ENCODE results near the gene SCO2. TPM values are rescaled to one million over a fixed set of nuclear protein-coding genes. Genes with fewer than 3 reads are reported as not detected.

Gene SCO2
- total and polyA plus RNA-seq, 10 of the 15 experiments (the other 5 are each of a cell fraction or from before 2014, with no cell fraction given), result 0.18 to 16.0 (median 2.4) TPM; not detected in 1

- H3K9me3 ChIP-seq (replicated peaks; ENCODE audit: control insufficient read depth, insufficient read depth, low read length), result no peaks in the 10 kb centered on the region
- no peaks in the 10 kb centered on the region for H3K36me3 ChIP-seq (ENCODE audit: control insufficient read depth in 2 of 2, insufficient read depth in 2 of 2, low read length in 1 of 2)
- no peaks in the 10 kb centered on the region for H4K20me1 ChIP-seq (ENCODE audit: control insufficient read depth, insufficient read depth)
- POLR2A ChIA-PET, result interaction anchor here (1.0 to 2.1 kb wide), 6 partner anchors 11 to 38 kb away, joined by 3 to 15 read pairs (median 5); partner anchors contain the start of genes LMF2, SCO2, SYCE3 and TYMP
- H3K4me3 ChIP-seq, result no peak within 1 kb of the TSS
- RAD21 ChIA-PET (ENCODE audit: unreplicated experiment), result interaction anchor here (0.9 to 2.6 kb wide), 3 partner anchors 11 to 20 kb away, joined by 3 to 9 read pairs (median 4); partner anchors contain the start of gene SYCE3
- H3K4me2 ChIP-seq (ENCODE audit: control insufficient read depth, insufficient read depth), result peak within 1 kb of the TSS; percentile 31
- H3K27ac ChIP-seq (ENCODE audit: control insufficient read depth, insufficient read depth), result peak within 1 kb of the TSS; percentile 45; the same call in 1 of the 2 replicates
- no TSS peak for BruUV-seq (replicated peaks)
- no peak for DNase-seq (ENCODE audit: low read depth, low spot score)
- H3K4me1 ChIP-seq (ENCODE audit: control insufficient read depth, insufficient read depth, low read length), result peaks cover 37% of the 10 kb centered on the region
- no peak within 1 kb of the TSS for H2AFZ ChIP-seq (ENCODE audit: control insufficient read depth, low read depth, low read length)
- FAIRE-seq, result no peak
- SMC1A ChIA-PET (ENCODE audit: uncharacterized antibody, unreplicated experiment), result interaction anchor here (1.1 kb wide), 1 partner anchor 21 kb away, joined by 3 read pairs; no protein-coding TSS in a partner anchor
- CTCF ChIA-PET, result interaction anchor here (0.9 to 2.4 kb wide), 4 partner anchors 12 to 75 kb away, joined by 3 to 13 read pairs (median 6); partner anchors contain the start of genes SCO2 and SYCE3
- intact Hi-C loops (cut with micrococcal nuclease; ENCODE audit: unreplicated experiment), result no loop called here
- 83% methylated on average over 10 of the region's 10 CpGs for WGBS (ENCODE audit: insufficient coverage, insufficient replicate concordance, low lambda C conversion rate, missing lambda C conversion rate)
- ATAC-seq, result no peak
- H3K27me3 ChIP-seq (replicated peaks in 1 of 2; ENCODE audit: control insufficient read depth in 2 of 2, insufficient read depth in 2 of 2, low read length in 1 of 2), result peaks cover 0 to 1% of the 10 kb centered on the region in 2 experiments; a peak in 1 of 4 replicates
- in situ Hi-C loops (cut with MboI), result no loop called here
- peaks cover 5% of the 10 kb centered on the region for H3K79me2 ChIP-seq (ENCODE audit: control insufficient read depth, insufficient read depth, low read length)
- peak within 1 kb of the TSS; percentile 51; the same call in 1 of the 2 replicates for H3K9ac ChIP-seq (ENCODE audit: control insufficient read depth, insufficient read depth, low read length)
- TF ChIP-seq BACH1 (IDR thresholded peaks at IDR 0.05; ENCODE audit: borderline replicate concordance), result no peak
- TF ChIP-seq ZNF687 (IDR thresholded peaks at IDR 0.05), result no peak
- TF ChIP-seq POLR2A (IDR thresholded peaks at IDR 0.05; ENCODE audit: low read depth, low read length), result 0 out of 2 replicates have a peak, but pooled peaks have one; percentile 10
- no peak for TF ChIP-seq ZNF622 (IDR thresholded peaks at IDR 0.05)
- no peak for TF ChIP-seq ZBTB11 (CRISPR knock-in tag; IDR thresholded peaks at IDR 0.05)
- TF ChIP-seq SRF (IDR thresholded peaks at IDR 0.05; ENCODE audit: low read depth in 2 of 2, low read length in 2 of 2), result no peak
- no peak for TF ChIP-seq IRF3 (IDR thresholded peaks at IDR 0.05)
- peak in 2 of 3 experiments; percentile 17 to 20; a peak in 1 of 6 replicates for TF ChIP-seq CTCF (IDR thresholded peaks at IDR 0.05 in 2 of 3, conservative IDR thresholded peaks at IDR 0.05 in 1 of 3; ENCODE audit: control insufficient read depth in 2 of 3, extremely low read depth in 1 of 3, insufficient read depth in 1 of 3, low read depth in 3 of 3, low read length in 3 of 3)
These were observed 20.3 kb upstream of the SCO2 start, which contains the start of gene KLHDC7B for GRCh38 chr22:50545522-50546325. KLHDC7B (plus strand) TSS chr22:50545899; CDS start chr22:50546244, 345 bp downstream.

Measured in GM12878 (cell line).